Measurements from ENCODE around the gene BAHCC1.

Gene BAHCC1

GRCh38 chr17:81386646-81387099, 8.6 kb upstream of the BAHCC1 start:
- DNase-seq (ENCODE audit: low read depth) = no peak

DNA sequence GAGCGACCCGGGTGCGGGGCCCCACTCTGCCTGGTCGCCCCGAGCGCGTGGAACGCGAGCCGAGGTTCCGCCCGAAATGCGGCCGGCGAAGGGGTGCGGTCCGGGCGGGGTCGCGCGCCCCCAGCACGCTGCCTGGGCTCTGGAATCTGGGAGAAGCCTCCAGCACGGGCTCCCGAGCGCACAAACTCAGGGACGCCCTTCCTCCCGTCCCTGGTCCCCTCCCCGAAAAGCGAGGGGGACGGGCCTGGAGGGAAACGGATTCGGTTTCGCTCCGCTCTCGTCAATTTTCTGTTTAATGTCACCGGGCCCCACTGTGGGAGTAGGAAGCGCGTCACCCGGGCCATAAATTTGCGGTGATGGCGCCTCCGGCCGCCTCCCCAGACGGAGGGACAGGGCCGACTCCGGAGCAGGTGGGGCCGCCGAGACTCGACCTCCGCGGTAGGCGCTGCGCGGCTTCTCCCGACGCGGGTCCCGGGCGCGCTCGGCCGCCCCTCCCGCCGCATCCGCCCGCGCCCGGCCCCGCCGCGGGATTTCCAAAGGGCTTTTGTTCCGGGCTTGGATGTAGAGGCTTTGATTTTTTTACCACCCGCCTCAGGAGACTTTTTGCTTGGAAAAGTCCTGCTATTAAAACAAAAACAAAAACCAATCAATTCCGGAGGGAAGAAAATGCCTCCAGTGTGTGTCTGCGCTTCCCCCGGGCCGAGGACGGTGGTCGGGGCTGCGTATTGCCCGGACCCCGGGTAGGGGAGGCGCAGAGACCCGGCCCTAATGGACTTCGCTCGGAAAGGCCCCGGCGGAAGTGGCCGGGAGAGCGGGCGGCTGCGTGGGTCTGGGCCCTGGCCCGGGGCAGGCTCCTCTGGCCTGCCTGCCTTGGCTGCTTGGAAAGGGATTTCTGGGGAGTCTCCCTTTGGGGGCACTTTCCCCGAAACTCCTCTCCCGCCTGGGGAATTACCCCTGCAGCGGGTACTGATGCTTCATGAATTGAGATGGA, 7.9 kb upstream of the BAHCC1 start:
- DNase-seq (ENCODE audit: low read depth) = no peak

GRCh38 chr17:81388091-81388611, 7.1 kb upstream of the BAHCC1 start:
- DNase-seq (ENCODE audit: low read depth) = no peak

DNA sequence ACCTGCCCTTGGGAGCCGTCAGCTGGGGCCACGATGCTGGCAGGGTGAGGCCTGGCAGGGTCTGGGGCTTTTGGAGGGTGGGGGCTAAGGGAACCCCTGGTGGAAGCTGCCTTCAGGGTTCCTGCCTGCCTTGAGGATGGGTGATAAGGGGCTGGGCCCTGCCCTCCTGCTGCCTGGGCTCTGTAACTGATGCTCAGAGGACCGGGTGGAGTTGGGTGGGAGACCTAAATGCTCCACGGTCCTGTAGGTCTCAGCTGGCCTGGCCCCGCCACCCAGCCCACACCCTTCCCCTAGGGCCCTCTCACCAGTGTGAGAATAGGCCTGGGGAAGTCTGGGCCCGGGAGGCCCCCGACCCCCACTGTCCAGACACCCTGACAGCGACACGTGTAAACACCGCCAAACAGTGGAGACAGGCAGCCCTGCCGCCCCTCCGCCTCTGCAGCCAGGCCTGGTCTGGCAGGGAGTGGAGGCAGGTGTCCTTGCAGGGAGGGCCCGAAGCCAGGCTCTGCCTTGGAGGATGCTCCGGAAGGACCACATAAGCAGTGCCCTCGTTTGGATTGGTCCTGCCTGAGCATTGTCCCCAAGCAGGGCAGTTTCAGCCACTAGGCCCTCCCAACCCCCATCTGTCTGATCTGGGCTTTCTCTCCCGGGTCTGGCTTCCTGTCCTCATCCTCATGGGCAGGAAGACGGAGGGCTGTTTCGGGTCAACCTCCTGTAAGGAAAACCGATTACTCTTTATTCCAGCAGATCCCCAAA, 6.5 kb upstream of the BAHCC1 start:
- DNase-seq (ENCODE audit: low read depth) = no peak

DNA sequence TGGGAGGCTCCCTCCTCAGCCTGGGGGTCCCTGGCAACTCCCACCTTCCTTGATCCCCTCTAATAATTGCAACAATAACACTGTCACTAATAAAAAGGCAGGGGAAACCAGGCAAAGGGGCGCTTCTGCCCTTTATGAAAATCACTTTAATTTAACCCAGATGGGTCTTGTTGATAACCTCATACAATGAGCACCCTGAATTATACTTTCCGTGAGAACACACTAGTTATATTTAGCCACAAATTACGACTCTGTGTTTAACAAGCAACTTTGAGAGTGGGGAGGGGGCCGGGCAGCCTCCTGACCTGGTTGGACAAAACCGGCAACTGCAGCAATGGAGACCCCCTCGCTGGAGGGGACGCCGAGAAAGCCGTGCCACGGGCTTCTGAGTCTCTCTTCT, 5.7 kb upstream of the BAHCC1 start:
- no peak for DNase-seq (ENCODE audit: low read depth)

- DNase-seq (ENCODE audit: low read depth) = no peak
Observed at GRCh38 chr17:81390029-81390872, 5.0 kb upstream of the BAHCC1 start.

GRCh38 chr17:81390873-81391255, 4.4 kb upstream of the BAHCC1 start:
- DNase-seq (ENCODE audit: low read depth) = no peak

DNA sequence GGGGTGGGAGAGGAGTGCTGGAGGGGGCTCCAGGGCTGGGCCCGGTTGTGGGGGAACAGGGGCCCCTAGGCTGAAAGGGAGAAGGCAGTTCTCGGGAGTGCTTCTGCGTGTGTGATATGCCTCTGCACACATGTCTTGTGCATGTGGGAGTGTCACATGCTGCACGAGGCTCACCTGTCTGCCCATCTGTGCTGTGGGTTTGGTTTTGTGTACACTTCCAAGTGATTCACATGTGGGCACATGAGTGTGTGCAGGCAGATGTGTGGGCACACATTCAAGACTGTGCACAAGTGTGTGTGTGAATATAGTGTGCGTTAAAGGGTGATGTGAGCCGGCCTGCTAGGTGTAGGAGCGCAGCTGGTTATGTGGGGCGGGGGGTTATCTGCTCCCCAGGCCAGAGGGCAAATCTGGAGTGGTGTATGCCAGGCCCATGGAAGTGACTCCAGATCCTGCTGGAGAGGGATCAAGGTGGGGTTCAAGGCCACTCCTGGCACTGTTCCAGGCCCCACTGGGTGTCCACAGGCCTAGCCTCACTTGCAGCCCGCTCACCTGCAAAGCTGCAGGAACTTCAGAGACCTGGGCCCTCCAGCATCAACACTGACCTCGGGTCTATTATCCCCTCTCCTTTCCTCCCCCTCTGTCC, 3.8 kb upstream of the BAHCC1 start:
- DNase-seq (ENCODE audit: low read depth) = no peak

GRCh38 chr17:81391936-81392908, 3.0 kb upstream of the BAHCC1 start:
- no peak for DNase-seq (ENCODE audit: low read depth)

GRCh38 chr17:81392909-81393654, 2.2 kb upstream of the BAHCC1 start:
- DNase-seq (ENCODE audit: low read depth) = no peak

GRCh38 chr17:81393684-81394376, 1.4 kb upstream of the BAHCC1 start:
- DNase-seq (ENCODE audit: low read depth) = peak; percentile 60

DNA sequence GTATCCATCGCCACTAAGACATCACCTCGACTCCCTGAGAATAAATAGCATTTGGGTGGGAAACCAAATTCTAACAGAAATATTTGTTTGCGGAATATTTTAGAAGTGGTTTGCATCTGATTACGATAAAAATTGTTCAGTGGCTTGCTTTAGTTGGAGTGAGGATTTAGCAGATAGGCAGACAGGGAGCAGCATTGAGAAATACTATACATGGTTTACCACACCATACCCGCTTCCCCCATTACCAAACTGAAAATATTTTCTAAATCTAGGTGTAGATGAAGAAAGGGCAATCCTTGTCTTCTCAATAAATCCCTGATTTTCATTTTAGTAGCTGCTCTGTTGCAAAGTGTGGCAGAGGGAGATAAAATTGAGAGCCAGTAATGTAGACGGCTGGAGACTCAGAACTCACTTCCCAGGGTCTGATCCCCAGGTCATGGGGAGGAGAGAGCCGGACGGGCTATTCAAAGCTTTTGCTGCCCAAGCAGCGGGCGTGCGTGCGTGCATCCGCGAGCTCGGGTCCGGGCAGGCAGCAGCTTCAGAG, 808 bp upstream of the BAHCC1 start:
- no peak for DNase-seq (ENCODE audit: low read depth)

- no peak for DNase-seq (ENCODE audit: low read depth)
Observed at GRCh38 chr17:81395600-81396277, 482 bp downstream of the BAHCC1 start.

- DNase-seq (ENCODE audit: low read depth) = no peak
Observed at GRCh38 chr17:81396278-81396721, 1.0 kb downstream of the BAHCC1 start.

DNA sequence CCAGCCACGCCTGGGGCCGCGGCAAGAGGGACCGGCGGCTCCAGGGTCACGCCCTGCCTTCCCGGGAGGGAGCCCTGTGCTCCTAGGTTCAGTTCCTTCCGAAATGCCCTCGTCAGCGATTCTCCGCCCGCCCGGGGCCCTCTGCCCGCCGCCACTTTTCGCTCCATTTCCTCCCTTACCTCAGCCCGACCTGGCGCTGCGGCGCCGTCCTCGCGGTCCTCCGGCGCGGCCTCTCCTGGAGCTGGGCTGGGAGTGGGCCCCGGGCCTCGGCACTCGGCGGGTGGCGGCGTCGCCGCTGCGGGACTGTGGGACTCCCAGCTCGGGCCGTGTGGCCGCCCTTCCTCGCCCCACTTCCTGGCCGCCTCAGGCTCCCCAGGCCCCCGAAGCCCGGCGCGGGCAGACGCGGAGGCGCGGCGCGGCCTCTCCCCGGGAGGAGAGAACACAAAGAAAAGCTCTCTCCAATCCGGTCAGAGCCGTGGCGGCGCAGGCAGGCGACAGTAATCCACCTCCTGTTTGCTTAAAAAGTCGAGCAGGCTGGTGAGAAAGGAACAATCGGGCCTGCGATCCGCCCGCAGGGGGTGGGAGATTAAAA, 1.6 kb downstream of the BAHCC1 start:
- DNase-seq (ENCODE audit: low read depth) = no peak

GRCh38 chr17:81397314-81398175, 2.3 kb downstream of the BAHCC1 start:
- no peak for DNase-seq (ENCODE audit: low read depth)

Data from stimulated activated CD8-positive, alpha-beta memory T cell treated with anti-CD3 and anti-CD28 coated beads, Interleukin-7, amount 100 ng/mL, for 24 hours (primary cell).